Activated naive CD4-positive, alpha-beta T cell (primary cell): Measurements from ENCODE around the gene PPP1R18.
A peak's percentile ranks its signal among the peaks of the same experiment; 100 is the strongest.
"Not testable (repeated sequence)": the region's sequence is repeated elsewhere in the genome, so short reads cannot be mapped to it uniquely, and the experiment has no call there.

Experiments
- DNase-seq, 4 experiments: peaks; one replicate each; lab custom pipeline; 2025; lab: John Stamatoyannopoulos, UW

PPP1R18 gene, protein sequence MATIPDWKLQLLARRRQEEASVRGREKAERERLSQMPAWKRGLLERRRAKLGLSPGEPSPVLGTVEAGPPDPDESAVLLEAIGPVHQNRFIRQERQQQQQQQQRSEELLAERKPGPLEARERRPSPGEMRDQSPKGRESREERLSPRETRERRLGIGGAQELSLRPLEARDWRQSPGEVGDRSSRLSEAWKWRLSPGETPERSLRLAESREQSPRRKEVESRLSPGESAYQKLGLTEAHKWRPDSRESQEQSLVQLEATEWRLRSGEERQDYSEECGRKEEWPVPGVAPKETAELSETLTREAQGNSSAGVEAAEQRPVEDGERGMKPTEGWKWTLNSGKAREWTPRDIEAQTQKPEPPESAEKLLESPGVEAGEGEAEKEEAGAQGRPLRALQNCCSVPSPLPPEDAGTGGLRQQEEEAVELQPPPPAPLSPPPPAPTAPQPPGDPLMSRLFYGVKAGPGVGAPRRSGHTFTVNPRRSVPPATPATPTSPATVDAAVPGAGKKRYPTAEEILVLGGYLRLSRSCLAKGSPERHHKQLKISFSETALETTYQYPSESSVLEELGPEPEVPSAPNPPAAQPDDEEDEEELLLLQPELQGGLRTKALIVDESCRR

DNA sequence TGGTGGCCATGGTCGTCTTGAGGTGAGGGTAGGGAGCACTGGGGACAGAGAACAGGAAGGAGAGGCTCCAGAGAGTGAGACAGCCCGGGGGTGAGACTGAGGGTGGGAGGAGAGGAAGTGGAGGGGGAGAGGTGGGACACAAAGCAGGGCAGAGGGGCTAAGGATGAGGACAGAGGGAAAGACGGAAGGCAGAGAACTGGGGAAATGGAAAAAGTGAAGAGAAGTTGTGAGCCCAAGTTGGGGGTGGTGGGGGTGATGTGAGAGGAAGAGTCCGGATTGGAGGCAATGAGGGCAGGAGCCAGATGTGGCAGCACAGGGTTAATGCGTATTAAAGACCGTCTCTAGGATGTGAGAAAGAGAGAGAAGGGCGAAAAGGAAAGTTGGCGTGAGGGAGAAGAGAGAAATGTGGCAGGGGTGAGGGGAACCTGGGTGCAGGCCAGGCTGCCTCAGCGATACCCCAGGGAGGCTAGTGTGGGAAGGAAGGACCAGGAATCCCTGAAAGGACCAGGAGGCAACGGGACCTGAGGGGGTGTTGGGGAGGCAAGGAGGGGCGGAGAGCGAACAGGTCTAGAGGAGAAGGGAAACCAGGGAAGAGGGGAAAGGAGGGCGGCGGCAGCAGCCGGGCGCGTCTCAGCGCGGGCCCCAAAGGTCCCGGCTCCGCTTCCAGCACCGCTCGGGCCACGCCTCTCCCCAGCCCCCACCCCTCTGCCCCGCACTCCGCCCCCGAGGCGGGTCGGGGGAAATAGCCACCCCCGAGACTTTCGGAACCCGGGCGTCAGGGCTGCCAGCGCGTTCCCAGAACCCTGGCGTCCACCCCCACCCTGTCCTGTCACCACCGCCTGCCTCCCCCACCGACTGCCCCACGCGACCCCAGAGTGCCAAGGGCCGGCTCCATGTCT, at the start of gene PPP1R18:
Gene PPP1R18 (minus strand): TSS at position 637 of the 899 bp plus-strand sequence. CDS start 627 bp downstream, at position 10.
- peak; percentile 33 to 82 (median 58) for DNase-seq

DNA sequence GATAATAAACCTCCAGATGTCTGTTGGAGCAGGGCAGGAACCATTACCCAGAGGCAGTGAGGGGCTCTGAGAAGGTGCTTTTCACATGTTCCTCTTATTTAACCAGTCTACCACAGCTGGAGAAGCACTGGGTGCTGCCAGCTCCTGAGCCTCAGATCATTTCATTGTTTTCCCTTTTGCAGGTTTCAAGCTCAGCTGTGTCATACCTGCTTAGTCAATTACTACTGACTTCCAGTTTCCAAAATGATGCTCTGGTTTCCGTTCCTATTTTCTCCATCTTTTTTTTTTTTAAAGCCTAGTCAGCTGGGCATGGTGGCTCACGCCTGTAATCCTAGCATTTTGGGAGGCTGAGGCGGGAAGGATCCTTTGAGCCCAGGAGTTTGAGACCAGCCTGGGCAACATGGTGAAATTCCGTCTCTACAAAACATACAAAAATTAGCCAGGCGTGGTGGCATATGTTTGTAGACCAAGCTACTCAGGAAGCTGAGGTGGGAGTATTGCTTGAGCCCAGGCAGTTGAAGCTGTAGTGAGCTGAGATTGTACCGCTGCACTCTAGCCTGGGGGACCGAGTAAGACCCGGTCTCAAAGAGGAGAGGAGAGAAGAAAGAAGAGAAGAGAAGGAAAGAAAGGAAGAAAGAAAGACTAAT, 49.3 kb upstream of the PPP1R18 start:
- no peak for DNase-seq

DNA sequence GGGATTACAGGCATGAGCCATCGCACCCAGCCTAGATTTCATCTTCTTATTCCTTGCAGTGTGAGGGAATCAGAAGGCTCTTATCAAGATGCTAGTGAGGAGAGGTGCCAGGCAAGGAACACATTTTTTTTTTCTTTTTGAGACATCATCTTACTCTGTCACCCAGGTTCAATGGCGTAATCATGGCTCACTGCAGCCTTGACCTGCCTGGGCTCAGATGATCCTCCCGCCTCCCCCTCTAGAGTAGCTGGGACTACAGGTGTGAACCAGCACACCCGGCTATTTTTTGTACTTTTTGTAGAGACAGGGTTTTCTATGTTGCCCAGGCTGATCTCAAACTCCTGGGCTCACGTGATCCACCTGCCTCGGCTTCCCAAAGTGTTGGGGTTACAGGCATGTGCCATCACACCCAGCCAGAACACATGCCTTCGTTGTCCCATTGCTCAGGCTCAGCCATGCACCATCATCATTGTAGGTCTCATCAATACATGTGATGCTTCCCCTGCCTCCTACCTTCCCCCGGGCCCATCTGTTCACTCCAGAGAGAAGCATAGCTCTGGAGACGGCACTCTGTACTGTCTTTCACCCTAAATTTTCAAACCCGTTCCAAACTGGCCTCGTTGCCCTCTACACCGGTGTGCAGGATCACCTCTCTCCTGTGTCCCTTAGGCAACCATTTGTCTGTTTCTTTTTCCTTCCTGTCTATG, 45.9 kb upstream of the PPP1R18 start:
- no peak for DNase-seq

DNA sequence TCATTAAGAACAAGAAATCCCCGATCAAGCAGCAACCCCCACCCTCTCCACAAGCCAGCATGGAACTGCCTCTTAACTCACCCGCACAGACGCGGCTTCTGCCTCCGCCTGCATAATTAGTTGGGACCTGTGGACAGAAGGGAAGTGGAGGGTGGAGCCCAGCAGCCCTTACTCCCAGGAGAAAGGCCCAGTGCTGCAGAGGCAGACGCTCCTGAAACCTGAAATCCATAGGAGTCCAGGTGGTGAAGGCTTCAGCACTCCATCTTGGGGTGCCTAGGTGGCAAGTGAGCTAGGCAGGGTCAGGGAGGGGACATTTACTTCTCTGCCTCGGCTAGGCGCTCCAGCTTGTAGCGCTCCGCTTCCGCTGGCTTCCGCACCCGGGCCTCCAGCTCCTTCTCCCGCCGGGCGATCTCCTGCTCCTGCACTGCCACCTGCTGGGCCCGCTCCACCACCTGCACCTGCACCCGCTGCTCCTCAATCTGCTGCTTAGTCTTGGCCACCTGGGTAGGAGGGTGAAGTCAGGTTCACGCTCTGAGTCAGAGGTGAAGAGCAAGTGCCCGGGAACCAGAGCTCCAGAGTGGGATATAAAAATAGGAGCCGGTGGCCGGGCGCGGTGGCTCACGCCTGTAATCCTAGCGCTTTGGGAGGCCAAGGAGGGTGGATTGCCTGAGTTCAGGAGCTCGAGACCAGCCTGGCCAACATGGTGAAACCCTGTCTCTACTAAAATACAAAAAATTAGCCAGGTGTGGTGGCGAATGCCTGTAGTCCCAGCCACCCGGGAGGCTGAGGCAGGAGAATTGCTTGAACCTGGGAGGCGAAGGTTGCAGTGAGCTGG, 44.4 kb upstream of the PPP1R18 start:
- DNase-seq = peak; percentile 55 to 77 (median 68)

DNA sequence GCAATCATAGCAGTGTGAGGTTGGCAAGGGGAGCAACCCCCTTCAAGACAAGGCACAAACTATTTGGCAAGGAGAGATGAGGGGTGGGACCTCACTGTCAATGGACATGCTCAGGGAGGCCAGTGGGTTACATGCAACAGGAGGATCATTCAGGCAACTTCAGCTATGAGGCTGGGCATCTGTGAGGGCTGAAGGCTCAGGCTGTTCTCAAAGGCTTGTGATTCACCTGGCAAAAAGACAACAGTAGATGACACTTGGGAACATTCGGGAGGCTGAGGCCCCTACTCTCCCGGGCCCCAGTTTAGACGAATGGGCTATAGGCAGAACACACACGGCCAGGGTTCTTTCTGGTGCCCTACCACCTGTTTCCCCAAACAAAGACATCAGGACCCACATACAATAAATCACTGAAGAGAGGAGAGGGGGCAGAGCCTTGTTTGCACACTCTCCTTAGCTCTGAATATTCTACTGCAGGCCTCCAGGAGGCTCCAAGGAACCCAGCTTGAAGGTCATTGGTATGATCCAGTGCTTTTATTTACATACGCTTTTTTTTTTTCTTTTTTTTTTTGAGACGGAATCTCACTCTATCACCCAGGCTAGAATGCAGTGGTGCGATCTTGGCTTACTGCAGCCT, 41.6 kb upstream of the PPP1R18 start:
- DNase-seq = no peak

DNA sequence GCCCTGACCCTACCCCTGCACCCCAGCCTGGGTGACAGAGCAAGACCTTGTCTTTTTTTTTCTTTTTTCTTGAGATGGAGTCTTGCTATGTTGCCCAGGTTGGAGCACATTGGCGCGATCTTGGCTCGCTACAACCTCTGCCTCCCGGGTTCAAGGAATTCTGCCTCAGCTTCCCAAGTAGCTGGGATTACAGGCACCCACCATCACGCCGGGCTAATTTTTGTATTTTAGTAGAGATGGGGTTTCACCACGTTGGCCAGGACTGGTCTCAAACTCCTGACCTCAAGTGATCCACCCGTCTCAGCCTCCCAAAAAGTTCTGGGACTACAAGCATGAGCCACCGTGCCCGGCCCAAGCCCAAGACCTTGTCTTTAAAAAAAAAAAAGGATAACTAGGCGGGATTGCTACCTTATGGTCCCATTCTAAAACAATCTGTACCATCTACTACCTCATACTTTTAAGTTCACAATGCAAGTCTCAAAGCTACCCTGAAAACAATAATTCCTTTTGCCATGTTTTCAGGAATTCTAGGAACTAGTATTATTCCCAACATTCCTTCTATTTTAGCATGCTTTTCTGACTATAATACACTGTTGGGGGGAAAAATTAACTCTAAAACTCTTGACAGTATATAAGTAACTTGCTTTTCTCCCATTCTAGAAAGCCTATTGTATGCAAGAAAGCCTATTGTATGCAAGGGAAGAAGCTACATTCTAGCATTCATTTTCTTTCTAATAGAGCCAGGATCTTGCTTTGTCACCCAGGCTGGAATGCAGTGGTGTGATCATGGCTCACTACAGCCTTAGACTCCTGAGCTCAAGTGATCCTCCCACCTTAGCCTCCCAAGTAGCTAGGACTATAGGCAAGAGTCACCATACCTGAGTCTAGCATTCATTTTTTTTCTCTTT, 40.3 kb upstream of the PPP1R18 start:
- DNase-seq = no peak

DNA sequence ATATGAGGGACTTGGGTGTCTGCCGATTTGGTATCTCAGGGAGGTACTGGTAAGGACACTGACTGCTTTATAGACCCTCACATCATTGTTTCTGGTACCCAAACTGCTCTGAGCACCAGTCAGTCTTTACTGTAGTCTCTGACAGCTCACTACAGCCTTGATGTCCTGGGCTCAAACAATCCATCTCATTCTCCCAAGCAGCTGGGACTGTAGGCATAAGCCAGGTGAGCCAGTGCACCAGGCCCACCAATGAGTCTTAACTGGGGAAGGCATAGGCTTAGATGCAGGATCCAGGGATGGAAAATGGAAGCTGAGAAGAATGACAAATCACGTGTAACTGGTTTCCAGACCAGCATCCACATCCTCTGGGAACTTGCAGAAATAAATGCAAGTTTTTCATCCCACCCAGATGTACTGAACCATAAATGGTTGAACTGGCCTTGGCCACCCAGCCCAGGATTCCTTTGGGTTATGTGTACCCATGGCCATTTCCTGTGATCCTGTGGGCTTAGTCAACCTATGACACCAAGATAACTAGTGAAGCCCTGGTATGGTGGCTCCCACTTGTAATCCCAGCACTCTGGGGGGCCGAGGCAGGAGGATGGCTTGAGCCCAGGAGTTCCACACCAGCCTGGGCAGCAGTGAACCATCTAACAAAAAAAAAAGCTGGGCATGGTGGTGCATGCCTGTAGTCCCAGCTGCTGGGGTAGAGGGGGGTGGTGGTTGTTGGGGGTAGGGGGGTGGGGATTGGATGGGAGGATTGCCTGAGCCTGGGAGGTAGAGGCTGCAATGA, 39.5 kb upstream of the PPP1R18 start:
- no peak for DNase-seq

DNA sequence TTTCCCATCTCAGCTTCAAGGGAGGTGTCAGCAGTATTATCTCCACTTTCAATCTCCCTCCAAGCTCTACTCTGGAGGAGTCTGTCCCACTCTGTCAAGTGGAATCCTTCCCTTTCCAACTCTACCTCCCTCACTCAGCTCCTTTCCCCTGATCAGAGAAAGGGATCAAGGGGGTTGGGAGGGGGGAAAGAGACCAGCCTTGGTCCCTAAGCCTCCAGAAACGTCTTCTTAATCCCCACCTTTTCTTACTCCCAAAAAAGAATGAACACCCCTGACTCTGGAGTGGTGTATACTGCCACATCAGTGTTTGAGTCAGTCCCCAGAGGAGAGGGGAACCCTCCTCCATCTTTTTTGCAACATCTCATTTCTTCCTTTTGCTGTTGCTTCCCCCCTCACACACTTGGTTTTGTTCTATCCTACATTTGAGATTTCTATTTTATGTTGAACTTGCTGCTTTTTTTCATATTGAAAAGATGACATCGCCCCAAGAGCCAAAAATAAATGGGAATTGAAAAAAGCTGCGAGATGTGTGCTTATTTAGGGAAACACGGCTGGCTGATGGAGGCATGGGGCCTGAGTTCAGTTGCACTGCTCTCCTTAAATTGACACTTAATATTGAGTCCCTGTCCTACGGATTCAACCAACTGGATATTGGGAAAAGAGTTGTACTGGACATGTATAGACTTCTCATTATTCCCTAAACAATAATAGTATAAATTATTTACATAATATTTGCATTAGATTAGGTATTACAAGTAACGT, 38.6 kb upstream of the PPP1R18 start:
- DNase-seq = no peak

DNA sequence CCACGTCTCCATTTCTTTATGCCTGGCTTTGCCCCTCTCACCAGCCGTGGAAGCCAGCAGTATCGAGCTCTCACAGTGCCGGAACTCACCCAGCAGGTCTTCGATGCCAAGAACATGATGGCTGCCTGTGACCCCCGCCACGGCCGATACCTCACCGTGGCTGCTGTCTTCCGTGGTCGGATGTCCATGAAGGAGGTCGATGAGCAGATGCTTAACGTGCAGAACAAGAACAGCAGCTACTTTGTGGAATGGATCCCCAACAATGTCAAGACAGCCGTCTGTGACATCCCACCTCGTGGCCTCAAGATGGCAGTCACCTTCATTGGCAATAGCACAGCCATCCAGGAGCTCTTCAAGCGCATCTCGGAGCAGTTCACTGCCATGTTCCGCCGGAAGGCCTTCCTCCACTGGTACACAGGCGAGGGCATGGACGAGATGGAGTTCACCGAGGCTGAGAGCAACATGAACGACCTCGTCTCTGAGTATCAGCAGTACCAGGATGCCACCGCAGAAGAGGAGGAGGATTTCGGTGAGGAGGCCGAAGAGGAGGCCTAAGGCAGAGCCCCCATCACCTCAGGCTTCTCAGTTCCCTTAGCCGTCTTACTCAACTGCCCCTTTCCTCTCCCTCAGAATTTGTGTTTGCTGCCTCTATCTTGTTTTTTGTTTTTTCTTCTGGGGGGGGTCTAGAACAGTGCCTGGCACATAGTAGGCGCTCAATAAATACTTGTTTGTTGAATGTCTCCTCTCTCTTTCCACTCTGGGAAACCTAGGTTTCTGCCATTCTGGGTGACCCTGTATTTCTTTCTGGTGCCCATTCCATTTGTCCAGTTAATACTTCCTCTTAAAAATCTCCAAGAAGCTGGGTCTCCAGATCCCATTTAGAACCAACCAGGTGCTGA, 37.6 kb upstream of the PPP1R18 start:
- DNase-seq = not testable (repeated sequence)

DNA sequence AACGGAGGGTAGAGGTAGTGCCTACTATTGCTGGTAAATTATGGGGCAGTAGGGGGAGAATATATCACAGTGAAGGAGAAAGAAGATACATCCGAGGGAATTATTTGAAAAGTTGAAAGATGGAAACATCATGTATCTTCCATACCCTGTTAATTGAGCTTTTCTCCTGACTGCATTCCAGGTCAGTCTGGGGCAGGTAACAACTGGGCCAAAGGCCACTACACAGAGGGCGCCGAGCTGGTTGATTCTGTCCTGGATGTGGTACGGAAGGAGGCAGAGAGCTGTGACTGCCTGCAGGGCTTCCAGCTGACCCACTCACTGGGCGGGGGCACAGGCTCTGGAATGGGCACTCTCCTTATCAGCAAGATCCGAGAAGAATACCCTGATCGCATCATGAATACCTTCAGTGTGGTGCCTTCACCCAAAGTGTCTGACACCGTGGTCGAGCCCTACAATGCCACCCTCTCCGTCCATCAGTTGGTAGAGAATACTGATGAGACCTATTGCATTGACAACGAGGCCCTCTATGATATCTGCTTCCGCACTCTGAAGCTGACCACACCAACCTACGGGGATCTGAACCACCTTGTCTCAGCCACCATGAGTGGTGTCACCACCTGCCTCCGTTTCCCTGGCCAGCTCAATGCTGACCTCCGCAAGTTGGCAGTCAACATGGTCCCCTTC, 36.9 kb upstream of the PPP1R18 start:
- not testable (repeated sequence) for DNase-seq

DNA sequence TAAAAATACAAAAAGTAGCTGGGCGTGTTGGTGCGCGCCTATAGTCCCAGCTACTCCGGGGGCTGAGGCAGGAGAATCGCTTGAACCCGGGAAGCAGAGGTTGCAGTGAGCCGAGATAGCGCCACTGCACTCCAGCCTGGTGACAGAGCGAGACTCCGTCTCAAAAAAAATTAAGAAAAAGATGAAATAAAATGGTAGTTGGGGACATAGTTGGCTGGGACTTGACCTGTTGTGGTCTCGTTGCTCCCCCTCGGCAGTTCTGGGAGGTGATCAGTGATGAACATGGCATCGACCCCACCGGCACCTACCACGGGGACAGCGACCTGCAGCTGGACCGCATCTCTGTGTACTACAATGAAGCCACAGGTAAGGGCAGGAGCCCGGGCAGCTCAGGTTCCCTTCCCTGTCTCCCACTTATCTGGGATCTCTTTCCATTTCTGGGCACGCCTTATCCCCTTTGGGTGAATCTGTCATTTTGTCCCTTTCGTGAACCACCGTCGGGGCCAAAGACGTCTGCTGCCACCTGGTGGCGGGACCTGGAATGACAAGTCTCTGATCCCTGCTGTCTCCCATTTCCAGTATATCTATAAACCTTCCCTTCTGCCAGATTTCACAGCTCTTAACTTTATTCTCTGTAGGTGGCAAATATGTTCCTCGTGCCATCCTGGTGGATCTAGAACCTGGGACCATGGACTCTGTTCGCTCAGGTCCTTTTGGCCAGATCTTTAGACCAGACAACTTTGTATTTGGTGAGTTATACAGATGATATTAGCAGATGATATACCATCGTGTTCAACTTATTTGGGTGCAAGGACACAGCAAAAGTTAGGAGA, 36.1 kb upstream of the PPP1R18 start:
- DNase-seq = peak; percentile 76 to 84 (median 79)

DNA sequence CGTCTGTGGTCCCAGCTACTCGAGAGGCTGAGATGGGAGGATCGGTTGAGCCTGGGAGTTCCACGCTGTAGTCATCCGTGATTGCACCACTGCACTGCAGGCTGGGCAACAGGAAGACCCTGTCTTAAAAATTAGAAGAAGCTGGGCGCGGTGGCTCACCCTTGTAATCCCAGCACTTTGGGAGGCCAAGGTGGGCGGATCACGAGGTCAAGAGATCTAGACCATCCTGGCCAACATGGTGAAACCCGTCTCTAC, 35.5 kb upstream of the PPP1R18 start:
- DNase-seq = peak in 1 of 4 experiments; percentile 30

DNA sequence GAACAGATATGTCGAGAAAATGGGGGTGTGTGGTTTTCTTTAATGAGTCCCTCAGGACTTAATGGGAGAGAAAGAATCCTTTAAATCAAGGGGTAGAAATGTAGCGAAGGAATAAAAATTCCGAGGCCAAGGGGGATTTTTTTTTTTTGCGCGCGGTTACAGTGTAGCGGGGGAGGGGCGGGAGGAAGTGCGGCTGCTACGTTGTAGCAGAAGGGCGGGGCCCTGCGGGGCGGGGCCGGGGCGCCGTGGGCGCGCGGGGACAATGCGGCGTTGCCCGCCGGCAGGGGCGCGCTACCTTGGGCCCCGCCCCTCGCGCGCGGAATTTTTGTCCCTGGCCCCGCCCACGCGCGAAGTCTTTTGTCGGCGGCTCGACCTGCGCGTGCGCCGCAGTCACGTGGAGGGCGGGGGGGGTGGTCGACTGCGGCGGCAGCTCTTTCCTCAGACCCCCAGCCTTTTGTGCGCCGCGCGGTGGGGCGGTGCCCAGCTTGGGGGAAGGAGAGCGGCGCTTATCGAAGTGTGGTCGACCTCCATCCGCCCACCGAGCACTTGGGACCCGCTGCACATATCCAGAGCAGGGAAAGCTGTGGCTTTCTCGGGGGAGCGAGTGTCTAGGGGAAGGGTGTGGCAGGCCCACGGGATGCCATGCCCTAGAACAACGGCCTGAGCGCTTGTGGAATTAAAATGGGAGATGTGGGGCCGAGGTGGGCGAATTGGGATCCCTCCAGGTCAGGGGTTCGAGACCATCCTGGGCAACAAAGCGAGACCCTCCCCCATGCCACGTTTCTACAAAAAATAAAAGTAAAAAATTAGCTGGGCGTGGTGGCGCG, 35.0 kb upstream of the PPP1R18 start:
- DNase-seq = peak; percentile 91 to 97 (median 94)

DNA sequence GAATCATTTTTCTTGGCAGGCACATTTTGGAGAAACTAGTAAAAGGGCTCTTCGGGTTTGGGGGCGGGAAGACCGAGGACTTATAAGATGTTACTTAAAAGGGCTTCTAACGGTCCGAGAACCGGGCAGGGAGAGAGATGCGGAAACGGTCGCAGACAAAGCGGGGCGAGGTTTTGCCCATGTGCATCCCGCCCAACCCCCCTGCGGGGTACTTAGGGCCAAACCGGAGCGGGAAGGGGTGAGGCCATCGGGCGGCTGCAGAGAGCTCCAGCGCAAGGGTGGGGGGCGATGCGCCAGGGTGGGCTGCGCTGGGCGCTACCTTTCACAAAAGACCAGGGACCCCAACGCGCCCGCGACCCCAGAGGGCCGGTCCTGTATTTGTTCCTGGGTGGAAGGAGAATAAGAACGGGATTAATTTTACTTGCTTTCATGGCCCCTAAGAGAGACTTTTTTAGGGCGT, 34.3 kb upstream of the PPP1R18 start:
- peak; percentile 21 to 46 (median 42) for DNase-seq
